T-helper 1 cell treated with Interleukin-12 subunit alpha and Interleukin-12 subunit beta and Interleukin-4 antibody, amounts not matched to agents 30 ng/mL and 1 ng/mL, for 36 hours (primary cell): ENCODE data around the gene PHPT1. TPM values are rescaled to one million over a fixed set of nuclear protein-coding genes. Genes with fewer than 3 reads are reported as not detected.
"Not testable (repeated sequence)": the region's sequence is repeated elsewhere in the genome, so short reads cannot be mapped to it uniquely, and the experiment has no call there.

Experiments
- intact Hi-C: fragments of 100-400 bp; cut with micrococcal nuclease; formaldehyde crosslinking; loops from one replicate; pipeline ENCODE4 v1.15.1; 2024
- total RNA-seq: library from RNA; stranded (reverse); gene quantifications from 2 replicates; pipeline ENCODE4 v1.2.3, GENCODE V29; 2022

Gene PHPT1
- total RNA-seq, 1 donor from 2014 or later = 165 TPM

DNA sequence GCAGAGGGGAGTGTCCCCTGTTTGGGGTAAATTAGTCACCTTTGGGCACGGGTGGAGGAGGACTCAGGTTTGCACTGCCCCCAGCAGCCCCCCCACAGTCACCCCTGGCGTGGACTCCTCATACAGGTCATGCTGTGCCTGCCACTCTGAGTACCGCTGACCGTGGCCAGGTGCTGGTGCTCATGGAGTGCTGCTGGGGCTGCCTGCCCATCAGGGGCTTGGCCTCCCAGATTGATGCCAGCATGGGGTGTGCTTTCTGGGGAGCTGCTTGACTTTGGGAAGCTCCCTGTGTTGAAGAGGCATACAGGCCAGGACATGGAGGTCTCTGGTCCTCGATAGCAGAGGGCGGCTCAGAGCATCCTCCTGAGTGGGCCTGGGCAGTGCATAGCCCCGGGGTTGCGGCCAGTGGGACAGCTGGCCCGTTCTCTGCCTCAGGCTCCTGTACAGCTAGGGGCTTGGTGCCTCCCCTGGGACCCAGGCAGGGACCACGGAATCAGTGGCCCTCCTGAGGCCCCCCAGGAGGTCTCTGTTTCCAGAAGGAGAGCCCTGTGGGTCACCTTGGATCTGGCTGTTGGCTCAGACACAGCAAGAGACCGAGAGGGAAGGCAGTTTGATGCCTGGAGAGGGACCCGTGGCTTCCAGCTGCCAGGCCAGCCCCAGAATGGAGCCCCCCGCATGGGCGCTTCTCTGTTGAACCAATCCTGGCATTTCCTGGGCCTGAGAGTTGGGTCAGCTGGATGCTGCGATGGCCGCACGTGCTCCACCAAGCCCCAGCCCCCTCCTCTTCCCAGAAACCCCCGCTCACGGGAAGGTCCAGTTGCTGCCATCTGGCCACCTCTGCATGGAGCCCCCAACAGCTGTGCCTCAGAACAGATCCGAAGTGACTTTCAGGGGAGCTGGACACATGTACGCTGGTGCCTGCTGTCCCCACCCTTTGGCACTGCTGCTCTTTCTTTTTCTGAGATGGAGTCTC, 13.0 kb upstream of the PHPT1 start:
- intact Hi-C loops = no loop called here

DNA sequence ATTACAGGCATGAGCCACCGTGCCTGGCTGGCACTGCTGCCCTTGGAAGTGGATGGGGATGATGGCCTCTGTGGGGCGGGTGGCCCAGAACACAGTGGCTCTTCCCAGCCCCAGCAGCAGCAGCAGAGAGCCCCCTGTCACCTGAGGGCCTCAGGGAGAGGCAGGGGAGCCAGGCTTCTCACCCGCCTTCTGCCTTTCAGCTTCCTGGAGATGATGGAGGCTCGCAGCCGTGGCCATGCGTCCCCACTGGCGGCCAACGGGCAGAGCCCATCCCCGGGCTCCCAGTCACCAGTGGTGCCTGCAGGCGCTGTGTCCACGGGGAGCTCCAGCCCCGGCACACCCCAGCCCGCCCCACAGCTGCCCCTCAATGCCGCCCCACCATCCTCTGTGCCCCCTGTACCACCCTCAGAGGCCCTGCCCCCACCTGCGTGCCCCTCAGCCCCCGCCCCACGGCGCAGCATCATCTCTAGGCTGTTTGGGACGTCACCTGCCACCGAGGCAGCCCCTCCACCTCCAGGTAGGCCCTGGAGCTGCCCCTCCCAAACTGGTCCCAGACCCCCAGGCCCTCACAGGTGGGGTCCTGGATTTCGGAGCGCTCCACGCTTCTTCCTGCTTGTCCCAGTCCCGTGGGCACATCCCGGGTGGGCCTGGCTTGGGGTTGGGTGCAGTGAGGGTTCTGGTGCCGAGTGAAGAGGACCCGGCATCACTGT, 11.9 kb upstream of the PHPT1 start:
- intact Hi-C loops = no loop called here

DNA sequence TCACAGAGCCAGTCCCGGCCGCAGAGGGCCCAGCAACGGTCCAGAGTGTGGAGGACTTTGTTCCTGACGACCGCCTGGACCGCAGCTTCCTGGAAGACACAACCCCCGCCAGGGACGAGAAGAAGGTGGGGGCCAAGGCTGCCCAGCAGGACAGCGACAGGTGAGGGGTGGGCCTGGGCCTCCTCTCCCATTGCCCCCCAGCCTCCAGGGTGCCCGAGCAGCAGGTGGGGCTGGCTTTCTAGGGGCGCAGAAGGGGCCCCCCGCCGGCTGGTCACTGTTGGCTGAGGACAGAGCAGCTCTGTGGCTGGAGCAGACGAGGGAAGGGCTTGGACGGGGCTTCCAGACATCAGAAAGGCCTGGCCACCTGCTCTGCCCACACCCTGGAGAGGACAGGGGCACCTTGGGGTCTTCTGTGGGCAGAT, 11.3 kb upstream of the PHPT1 start:
- intact Hi-C loops = not testable (repeated sequence)

DNA sequence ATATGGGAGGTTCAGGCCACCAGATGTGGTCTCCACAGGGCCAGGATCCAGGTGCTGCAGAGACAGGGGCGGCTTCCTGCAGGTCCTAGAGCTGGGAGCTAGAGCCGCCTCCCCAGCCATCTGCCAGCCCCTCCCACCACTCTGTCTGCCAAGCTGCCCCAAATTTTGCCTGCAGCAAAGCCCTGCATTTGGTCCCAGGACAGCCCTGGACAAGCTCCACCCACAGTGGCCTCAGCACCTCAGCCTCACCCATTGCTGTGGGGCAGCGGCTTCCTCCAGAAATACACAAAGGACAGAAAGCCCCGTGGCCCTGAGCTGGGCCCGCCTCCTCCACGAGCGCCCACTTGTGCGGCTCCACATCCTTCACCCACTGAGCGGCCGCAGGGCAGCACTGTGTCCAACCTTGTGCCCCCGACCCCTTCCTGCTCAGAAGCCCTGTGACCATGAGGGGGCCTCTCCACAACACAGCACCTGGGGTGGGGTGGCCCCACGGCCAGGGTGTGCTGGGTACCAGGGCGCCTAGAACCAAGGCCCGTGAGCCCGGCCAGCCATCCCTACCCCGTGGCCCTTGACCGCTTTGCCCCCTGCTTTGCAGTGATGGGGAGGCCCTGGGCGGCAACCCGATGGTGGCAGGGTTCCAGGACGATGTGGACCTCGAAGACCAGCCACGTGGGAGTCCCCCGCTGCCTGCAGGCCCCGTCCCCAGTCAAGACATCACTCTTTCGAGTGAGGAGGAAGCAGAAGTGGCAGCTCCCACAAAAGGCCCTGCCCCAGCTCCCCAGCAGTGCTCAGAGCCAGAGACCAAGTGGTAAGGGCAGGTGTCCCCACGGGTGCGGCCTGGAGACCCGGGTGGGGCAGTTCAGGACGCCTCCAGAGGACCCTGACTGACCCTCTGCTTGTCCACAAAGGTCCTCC, 10.6 kb upstream of the PHPT1 start:
- intact Hi-C loops = no loop called here

DNA sequence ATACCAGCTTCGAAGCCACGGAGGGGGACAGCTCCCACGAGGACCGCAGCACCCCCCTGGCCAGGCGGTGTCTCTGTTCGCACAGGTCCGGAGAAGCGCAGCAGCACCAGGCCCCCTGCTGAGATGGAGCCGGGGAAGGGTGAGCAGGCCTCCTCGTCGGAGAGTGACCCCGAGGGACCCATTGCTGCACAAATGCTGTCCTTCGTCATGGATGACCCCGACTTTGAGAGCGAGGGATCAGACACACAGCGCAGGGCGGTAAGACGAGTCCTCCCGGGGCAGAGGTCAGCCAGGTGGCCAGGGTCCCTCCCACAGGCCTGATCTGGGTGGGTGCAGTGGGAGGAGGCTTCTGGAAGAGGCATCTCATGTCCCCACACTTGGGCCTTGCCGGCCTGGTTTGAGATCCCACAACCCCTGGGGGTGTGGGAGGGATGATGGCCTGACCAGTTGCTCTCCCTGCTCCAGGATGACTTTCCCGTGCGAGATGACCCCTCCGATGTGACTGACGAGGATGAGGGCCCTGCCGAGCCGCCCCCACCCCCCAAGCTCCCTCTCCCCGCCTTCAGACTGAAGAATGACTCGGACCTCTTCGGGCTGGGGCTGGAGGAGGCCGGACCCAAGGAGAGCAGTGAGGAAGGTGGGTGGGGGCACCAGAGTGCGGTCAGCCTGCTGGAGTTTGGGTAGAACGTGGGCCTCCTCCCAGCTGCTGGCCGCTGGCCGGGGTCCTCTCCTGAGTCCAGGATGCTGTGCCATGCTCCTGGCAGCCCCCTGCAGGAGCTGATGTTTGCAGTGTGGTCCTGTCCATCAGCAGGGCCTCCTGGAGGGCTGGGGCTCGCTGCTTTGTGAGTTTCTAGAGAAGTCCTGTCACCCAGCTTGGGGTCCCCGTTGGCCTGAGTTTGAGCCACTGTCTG, 9.7 kb upstream of the PHPT1 start:
- intact Hi-C loops = loop anchor here (10.0 kb wide), 1 partner anchor 315 kb away; no protein-coding TSS in a partner anchor

DNA sequence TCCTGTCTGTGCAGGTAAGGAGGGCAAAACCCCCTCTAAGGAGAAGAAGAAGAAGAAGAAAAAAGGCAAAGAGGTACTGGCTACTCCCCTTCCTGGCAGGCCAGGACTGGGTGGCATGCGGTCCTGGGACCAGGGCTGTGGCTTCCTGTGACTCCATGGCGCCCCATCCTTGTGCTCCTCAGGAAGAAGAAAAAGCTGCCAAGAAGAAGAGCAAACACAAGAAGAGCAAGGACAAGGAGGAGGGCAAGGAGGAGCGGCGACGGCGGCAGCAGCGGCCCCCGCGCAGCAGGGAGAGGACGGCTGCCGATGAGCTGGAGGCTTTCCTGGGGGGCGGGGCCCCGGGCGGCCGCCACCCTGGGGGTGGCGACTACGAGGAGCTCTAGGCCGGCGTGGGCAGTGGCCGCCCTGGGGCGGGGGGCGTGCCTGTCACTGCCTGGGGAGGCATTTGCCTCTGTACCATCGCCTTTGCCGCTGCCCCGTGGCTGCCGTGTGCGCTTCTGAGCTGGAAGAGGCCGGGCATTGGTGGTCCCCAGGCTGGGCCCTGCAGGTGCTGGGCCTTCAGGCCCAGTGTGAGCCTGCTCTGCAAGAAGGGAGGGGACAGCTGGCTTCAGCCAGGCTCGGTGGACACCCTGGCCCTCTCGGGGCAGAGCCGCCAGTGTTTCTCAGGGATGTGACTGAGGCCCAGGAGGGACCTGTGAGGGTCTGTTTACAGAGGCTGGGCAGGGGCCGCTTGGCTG, 8.9 kb upstream of the PHPT1 start:
- intact Hi-C loops = loop anchor here (10.0 kb wide), 1 partner anchor 314 kb away; no protein-coding TSS in a partner anchor

DNA sequence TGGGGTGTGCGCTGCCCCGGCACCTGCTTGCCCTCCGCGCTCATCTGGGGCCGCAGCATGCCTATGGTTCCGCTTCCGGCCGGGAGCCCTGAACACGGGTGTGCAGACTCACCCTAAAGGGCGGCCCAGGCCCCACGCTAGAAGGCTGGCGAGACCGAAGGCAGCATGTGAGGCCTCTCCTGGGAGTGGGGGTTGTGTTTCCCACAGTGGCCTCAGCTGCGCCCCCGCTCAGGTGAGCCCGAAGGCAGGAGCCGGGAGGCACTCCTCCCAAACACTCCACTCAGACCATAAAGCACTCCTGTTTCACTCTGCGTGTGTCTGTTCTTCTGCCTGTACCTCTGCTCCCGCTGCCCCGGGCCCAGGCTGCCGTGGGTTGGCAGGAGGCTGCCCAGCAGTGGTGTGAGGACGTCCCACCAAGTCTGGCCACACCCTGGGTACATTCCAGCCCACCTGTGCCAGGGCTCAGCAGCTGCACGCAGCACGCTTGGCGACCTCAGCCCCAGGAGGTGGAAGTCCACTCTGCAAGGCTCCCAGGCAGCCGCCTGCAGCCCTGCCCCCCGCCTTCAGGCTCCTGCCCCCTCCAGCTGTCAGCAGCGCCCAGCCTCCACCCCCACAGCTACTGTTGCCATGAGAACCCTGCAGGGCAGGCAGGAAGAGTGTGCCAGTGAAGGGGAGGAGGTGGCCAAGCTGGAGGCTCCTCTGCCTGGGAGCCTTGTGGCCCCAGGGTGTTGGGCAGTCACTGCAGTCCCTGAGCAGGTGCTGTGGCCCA, 8.1 kb upstream of the PHPT1 start:
- intact Hi-C loops = loop anchor here (10.0 kb wide), 1 partner anchor 314 kb away; no protein-coding TSS in a partner anchor

DNA sequence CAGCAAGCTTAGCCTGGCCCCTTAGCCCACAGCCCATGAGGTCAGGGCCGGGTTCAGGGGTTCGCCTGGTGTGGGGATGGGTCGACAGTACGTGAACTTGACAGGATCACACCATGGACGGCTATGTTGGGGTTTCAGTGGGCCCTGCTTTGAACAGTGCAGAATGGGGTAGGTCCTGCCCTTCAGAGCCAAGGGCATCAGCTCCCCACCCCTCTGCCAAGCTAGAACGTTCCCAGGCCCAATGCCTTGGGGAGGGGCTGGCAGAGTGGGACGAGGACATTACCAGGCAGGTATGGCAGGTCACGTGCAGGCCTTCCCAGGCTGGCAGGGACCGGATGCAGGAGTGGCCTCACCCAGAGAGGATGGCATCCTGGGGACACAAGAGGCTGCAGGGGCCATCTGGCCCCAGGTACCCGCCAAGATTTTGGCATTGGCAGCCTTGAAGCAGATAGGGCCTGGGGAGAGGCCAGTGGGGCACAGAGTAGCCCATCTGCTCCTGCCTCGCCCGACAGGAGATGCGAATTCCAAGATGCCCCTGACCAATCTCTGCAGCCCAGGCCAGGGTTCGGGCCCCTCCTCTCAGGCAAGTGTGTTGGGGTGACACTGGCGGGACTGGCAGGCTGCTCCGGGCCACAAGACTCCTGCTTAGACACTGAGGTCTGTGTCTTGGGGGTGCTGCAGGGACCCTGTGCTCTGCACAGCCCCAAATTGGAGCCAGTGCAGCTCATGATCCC, 7.4 kb upstream of the PHPT1 start:
- intact Hi-C loops = loop anchor here (1.0 to 10.0 kb wide), 6 partner anchors 41 to 313 kb away; no protein-coding TSS in a partner anchor

DNA sequence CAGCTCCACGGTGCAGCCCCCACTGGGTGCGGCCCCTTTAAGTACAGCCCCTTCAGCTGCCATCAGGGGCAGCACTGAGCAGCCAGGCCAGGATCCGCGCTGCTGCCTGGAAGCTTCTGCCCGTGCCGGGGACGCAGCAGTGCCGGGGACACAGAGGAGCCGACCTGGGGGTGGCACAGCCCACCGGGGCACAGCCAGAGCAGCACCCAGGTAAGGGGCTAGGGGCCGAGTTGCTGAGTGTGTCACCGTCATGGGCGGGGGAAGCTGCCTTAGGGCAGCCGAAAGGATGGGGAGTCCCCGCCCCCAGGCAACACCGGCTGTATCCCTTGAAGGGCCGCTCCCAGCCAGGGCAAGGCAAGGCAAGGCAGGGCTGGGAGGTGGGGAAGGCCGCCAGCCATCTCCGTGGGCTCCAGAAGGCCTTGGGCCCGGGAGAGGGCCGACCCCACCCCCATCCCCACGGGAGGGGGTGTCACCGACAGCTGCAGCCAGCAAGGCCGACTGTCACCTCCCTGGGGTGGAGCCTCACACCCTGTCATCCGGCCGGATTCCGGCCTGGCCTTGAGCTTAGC, 6.7 kb upstream of the PHPT1 start, which contains the start of gene AJM1:
Gene AJM1, plus strand, starts transcription at position 99 of the 569 bp plus-strand sequence. CDS start 1,937 bp downstream, outside the sequence.
- intact Hi-C loops = loop anchor here (1.0 to 10.0 kb wide), 6 partner anchors 42 to 312 kb away; no protein-coding TSS in a partner anchor

DNA sequence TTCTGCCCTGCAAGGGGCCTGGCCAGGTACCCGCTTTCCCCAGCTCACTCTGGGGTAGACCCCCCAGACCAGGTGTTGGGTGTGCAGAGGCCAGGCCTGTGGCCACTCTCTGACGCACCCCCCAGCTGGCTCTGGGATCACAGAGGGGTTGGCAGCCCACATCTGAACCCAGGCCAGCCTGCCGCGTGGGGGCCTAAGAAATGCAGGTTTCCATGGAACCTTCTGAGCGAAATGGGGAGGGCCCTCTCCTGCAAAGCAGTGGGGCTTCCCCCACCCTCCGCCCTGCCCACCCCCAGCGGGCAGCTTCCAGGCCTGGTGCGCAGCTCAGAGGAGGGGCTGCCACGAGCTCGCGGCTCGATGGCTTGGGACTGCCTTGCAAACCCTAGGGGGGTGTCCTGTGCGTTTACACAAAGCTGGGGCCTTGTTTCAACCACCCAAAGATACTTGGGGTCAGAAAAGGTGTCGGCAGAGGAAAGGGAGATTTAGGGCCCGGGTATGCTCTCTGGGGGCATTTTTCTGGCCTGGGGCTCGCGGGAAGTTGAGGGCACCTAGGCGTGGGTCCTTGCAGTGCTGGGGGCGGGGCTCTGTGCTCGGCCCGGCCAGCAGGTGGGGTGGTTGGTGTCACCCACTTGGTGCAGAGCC, 5.9 kb upstream of the PHPT1 start:
- intact Hi-C loops = loop anchor here (2.0 to 10.0 kb wide), 3 partner anchors 42 to 312 kb away; no protein-coding TSS in a partner anchor

DNA sequence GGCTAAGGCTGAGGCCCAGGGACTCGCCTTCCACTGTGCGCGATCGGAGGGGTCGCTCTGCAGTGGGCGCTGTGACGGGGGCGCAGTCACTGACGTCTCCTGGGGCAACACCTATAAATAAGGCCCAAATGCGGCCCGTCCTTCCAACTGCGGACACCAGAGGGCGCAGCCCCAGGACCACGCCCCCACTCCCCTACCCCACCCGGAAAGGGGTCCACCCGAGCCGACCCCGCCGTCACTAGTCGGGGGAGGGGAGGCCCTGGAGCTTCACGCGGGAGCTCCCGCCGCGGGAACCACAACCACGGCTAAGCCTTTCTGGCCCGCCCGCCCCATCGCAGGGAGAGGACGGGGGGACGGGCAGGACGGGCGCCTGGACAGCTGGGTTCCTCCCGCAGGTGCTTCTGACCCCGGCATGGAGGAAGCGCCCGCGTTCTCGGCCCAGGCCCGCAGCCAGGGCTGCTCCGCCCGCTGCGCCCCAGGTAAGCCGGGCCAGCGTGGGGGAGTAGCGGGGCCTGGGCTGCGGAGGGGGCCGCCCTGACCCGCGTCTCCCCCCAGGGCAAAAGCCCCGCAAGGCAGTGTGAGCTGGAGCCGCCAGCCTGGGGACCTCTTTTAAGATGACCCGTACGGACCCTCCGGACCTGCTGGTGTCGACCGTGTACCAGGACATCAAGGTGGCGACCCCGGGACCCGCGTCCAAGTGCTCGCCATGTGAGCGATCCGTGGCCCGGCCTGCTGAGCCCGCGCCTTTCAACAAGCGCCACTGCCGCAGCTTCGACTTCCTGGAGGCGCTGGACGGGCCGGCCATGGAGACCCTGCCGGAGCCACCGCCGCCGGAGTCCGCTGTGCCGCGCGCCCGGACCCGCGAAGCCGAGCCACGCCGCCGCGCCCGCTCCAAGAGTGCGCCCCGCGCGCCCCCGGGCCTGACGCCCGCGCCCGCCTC, 5.1 kb upstream of the PHPT1 start:
- intact Hi-C loops = loop anchor here (2.0 to 10.0 kb wide), 3 partner anchors 43 to 311 kb away; no protein-coding TSS in a partner anchor

DNA sequence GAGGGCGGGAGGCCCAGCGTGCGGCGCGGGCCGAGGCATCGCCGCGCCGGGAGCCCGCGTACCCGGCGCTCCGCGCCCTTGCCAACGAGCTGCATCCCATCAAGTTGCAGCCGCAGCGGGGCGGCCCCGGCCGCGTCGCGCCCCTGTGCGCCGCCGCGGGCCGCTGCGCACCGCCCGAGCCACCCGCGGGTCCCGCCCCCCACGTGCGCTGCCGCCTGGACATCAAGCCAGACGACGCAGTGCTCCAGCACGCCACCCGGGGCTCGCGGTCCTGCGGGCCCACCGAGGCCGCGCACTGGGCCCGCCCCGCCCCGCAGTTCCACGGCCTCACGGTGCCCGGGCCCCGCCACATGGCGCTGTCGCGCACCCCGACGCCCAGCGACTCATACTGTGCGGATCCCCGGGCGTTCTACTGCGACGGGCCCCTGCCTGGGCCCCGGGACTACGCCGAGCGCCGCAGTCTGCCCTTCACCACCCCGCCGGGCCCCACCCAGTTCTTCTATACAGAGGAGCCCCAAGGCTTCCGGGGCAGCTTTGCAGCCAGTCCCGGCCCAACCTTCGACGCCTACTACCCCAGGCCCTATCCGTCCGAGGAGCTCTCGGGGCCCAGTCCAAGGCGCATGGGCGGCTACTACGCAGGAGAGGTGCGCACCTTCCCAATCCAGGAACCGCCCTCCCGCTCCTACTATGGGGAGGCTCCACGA, 4.3 kb upstream of the PHPT1 start:
- intact Hi-C loops = loop anchor here (5.0 to 10.0 kb wide), 4 partner anchors 202 to 482 kb away; partner anchors contain the start of genes NPDC1 and TUBB4B

DNA sequence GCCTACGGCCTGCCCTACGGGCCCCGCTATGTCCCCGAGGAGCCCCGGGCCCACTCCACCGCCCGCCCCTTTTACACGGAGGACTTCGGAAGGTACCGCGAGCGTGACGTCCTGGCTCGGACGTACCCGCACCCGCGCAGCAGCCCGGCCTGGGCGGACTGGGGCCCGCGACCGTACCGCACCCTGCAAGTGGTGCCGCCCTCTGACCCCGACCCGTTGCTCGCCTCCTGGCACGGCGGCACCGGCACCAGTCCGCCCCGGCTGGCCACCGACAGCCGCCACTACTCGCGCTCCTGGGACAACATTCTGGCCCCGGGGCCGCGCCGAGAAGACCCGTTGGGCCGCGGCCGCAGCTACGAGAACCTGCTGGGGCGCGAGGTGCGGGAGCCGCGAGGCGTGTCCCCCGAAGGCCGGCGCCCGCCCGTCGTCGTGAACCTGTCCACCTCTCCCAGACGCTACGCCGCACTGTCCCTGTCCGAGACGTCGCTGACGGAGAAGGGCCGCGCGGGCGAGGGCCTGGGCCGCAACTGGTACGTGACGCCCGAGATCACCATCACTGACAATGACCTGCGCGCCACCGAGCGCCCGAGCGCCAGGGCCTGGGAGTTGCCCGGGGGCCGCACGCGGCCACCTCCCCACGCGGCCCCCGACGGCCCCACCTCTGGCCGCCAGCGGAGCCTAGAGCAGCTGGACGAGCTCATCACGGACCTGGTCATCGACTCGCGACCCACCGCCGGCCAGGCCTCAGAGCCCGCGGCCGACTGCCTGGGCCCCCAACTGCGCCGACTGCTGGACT, 3.5 kb upstream of the PHPT1 start:
- intact Hi-C loops = loop anchor here (5.0 to 10.0 kb wide), 4 partner anchors 202 to 482 kb away; partner anchors contain the start of genes NPDC1 and TUBB4B
